ENCODE data around the gene ZFP1.
"Not testable (repeated sequence)": the region's sequence is repeated elsewhere in the genome, so short reads cannot be mapped to it uniquely, and the experiment has no call there.

The ZFP1 gene

DNA sequence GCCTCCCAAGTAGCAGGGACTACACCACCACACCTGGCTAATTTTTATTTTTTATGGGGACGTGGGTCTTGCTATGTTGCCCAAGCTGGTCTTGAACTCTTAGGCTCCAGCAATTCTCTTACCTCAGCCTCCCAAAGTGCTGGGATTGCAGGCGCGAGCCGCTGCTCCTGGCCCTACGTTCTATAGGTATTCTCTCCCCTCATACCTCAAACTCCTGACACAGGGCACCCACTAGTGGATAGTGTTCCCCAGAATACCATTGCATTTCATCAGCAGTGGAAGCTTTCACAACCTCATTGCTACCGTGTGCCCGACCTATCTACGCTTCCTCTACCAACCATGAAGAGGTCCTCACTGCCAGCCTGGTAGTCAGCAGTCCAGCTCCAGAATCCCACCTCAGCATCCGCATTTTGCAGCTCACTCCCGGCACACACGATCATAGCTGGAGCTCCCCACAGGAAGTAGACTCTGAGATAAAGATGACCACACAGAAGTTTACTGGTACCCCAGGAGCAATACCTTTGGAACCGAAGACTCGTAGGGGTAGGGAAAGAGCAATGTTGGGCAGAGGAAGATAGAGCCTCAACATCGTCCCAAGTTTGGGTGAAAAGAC lies 49.3 kb downstream of the ZFP1 start:
- TF ChIP-seq SPI1 (IDR thresholded peaks at IDR 0.05; ENCODE audit: low read depth, low read length) (no peak), POU2F2 (IDR thresholded peaks at IDR 0.05; ENCODE audit: low read depth, low read length) (no peak), POLR2AphosphoS5 (IDR thresholded peaks at IDR 0.05; ENCODE audit: low read depth, low read length) (no peak)
- no peak for DNase-seq (ENCODE audit: insufficient read length, low spot score)
- no peak for FAIRE-seq

DNA sequence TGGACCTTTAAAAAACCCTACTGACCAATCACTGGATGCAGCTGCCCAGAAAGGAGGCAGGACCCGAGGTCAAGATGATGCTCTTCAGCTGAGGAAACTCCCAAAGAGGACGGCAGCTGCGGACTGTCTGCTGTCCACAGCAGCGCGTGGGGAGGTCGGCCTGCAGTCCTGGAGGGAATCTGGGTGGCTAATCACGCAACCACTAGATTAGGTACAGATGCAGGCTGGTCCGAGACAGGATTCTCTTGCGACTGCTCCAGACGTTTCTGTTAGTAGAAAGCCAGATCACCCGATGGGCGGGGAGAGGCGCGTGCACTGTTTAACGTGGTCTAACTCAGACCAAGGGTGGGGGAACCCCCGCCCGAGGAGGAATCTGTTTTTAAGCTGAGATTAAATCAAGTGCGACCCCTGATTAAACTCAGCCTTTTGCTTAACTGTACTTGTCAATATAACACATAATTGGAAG lies 49.8 kb downstream of the ZFP1 start:
- no peak for FAIRE-seq
- TF ChIP-seq POLR2A (IDR thresholded peaks at IDR 0.05; ENCODE audit: low read depth, low read length) = no peak
- TF ChIP-seq SPI1 (IDR thresholded peaks at IDR 0.05; ENCODE audit: low read depth, low read length) = no peak
- no peak for TF ChIP-seq POU2F2 (IDR thresholded peaks at IDR 0.05; ENCODE audit: low read depth, low read length)
- TF ChIP-seq TAF1 (IDR thresholded peaks at IDR 0.05; ENCODE audit: low read depth, low read length) = no peak
- TF ChIP-seq POLR2AphosphoS5 (IDR thresholded peaks at IDR 0.05; ENCODE audit: low read depth, low read length) = no peak
- no peak for TF ChIP-seq PAX5 (IDR thresholded peaks at IDR 0.05; ENCODE audit: insufficient read depth, low read length, severe bottlenecking)
- no peak for DNase-seq (ENCODE audit: insufficient read length, low spot score)

- FAIRE-seq (no peak), DNase-seq (ENCODE audit: insufficient read length, low spot score) (no peak)
- TF ChIP-seq POLR2A (IDR thresholded peaks at IDR 0.05; ENCODE audit: low read depth, low read length) (no peak), PAX5 (IDR thresholded peaks at IDR 0.05; ENCODE audit: insufficient read depth, low read length, severe bottlenecking) (no peak), SPI1 (IDR thresholded peaks at IDR 0.05; ENCODE audit: low read depth, low read length) (no peak), POU2F2 (IDR thresholded peaks at IDR 0.05; ENCODE audit: low read depth, low read length) (no peak), POLR2AphosphoS5 (IDR thresholded peaks at IDR 0.05; ENCODE audit: low read depth, low read length) (no peak), TAF1 (IDR thresholded peaks at IDR 0.05; ENCODE audit: low read depth, low read length) (no peak)
Observed at GRCh38 chr16:75202069-75202590, 53.8 kb downstream of the ZFP1 start.

GRCh38 chr16:75203096-75203495 lies 54.8 kb downstream of the ZFP1 start:
- no peak for DNase-seq (ENCODE audit: insufficient read length, low spot score)
- TF ChIP-seq POLR2AphosphoS5 (IDR thresholded peaks at IDR 0.05; ENCODE audit: low read depth, low read length) = no peak
- no peak for TF ChIP-seq POLR2A (IDR thresholded peaks at IDR 0.05; ENCODE audit: low read depth, low read length)
- TF ChIP-seq PAX5 (IDR thresholded peaks at IDR 0.05; ENCODE audit: insufficient read depth, low read length, severe bottlenecking) = no peak
- no peak for TF ChIP-seq TAF1 (IDR thresholded peaks at IDR 0.05; ENCODE audit: low read depth, low read length)
- TF ChIP-seq POU2F2 (IDR thresholded peaks at IDR 0.05; ENCODE audit: low read depth, low read length) = no peak
- TF ChIP-seq SPI1 (IDR thresholded peaks at IDR 0.05; ENCODE audit: low read depth, low read length) = no peak
- FAIRE-seq = no peak

DNA sequence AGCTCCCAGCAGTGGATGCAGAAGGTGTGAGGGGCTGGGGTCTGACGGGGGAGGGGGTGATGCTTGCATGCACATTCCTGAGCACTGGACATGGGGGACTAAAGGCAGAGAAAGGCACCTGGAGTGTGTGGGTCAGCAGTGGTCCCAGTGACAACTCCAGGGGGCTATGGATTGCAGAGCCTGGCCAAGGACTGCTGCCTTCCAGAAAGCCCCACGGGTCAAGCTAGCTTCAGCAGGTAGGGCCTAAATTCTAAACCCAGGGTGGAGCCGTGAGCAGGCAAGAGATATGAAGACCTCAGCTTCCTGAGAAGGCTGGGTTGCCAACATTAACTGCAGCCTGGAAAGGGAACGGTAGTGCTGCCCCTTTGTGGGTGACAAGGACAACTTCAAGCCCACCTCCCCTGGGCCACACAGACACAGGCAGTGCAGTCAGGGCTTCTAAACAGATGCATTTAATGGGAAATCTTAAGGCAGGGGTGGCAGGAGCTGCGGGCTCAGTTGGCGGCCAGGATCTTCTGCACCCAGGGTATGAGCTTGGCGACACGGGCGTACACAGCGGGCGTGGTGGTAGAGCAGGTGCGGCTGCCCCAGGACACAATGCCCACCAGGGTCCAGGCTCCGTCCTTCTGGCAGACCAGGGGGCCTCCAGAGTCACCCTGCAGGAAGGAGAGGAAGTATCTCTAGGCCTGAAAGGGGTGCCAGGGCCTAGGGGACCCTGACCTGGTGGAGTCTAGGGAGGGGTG lies 55.5 kb downstream of the ZFP1 start:
- TF ChIP-seq SPI1 (IDR thresholded peaks at IDR 0.05; ENCODE audit: low read depth, low read length) = no peak
- TF ChIP-seq POU2F2 (IDR thresholded peaks at IDR 0.05; ENCODE audit: low read depth, low read length) = no peak
- no peak for TF ChIP-seq PAX5 (IDR thresholded peaks at IDR 0.05; ENCODE audit: insufficient read depth, low read length, severe bottlenecking)
- no peak for TF ChIP-seq POLR2AphosphoS5 (IDR thresholded peaks at IDR 0.05; ENCODE audit: low read depth, low read length)
- no peak for TF ChIP-seq POLR2A (IDR thresholded peaks at IDR 0.05; ENCODE audit: low read depth, low read length)
- no peak for TF ChIP-seq TAF1 (IDR thresholded peaks at IDR 0.05; ENCODE audit: low read depth, low read length)
- FAIRE-seq = no peak
- no peak for DNase-seq (ENCODE audit: insufficient read length, low spot score)

DNA sequence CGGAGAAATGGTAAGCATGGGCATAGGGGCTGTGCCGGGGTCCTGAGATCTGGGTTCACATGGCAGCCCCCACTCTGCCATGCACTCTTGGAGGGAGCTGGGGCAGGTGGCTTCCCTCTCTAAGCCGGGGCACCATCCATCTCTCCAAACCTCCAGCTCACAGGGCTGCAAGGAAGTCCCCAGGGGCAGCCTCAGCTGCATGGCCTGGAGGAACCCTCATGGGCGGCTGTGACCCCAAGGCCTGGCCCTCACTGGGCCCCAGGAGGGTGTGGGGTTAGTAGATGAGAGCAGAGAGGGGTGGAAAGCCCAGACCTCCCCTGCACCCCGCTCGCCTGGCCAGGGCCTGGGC lies 56.1 kb downstream of the ZFP1 start:
- no peak for TF ChIP-seq POU2F2 (IDR thresholded peaks at IDR 0.05; ENCODE audit: low read depth, low read length)
- TF ChIP-seq POLR2A (IDR thresholded peaks at IDR 0.05; ENCODE audit: low read depth, low read length) = no peak
- no peak for TF ChIP-seq POLR2AphosphoS5 (IDR thresholded peaks at IDR 0.05; ENCODE audit: low read depth, low read length)
- no peak for TF ChIP-seq PAX5 (IDR thresholded peaks at IDR 0.05; ENCODE audit: insufficient read depth, low read length, severe bottlenecking)
- no peak for TF ChIP-seq SPI1 (IDR thresholded peaks at IDR 0.05; ENCODE audit: low read depth, low read length)
- TF ChIP-seq TAF1 (IDR thresholded peaks at IDR 0.05; ENCODE audit: low read depth, low read length) = no peak
- FAIRE-seq = no peak
- DNase-seq (ENCODE audit: insufficient read length, low spot score) = no peak

- not testable (repeated sequence) for FAIRE-seq; DNase-seq (ENCODE audit: insufficient read length, low spot score)
Observed at GRCh38 chr16:75204905-75205304, 56.6 kb downstream of the ZFP1 start.

GRCh38 chr16:75205438-75205837 lies 57.1 kb downstream of the ZFP1 start:
- not testable (repeated sequence) for DNase-seq (ENCODE audit: insufficient read length, low spot score); FAIRE-seq

DNA sequence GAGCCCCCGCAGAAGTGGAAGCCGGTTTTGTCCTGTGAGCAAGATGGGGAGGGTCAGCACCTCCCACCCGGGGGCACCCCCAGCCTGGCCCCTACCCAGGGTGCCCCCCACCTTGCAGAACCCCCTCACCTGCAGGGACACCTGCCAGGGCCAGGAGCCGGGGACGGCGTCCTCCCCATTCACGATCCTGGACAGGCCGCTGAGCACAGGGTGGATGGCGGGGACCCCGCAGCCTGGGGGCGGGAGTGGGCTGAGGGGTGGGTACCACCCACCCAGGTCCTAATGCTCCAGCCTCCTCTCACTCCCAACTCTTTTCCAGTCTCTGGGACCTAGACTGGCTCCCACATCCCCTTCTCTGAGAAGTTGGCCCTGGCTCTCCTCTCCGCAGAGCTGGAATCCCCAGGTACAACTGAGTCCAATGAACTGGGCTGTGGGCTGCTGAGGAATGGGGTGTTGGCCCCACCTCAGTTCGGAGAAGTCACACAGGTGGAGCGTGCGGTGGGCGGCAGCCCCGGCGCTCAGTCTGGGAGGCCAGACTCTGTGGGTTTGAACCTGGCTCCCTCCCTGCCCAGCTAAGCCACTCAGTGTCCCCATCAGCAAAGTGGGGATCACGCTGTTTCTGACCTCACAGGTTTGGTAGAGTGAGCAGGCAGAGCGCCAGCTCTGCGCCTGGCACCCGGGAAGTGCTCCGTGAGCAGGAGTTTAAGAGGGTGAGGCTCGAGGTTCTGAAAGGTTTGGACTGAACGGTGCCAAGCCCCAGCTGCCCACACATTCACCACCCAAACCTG lies 57.8 kb downstream of the ZFP1 start:
- not testable (repeated sequence) for DNase-seq (ENCODE audit: insufficient read length, low spot score); FAIRE-seq

DNA sequence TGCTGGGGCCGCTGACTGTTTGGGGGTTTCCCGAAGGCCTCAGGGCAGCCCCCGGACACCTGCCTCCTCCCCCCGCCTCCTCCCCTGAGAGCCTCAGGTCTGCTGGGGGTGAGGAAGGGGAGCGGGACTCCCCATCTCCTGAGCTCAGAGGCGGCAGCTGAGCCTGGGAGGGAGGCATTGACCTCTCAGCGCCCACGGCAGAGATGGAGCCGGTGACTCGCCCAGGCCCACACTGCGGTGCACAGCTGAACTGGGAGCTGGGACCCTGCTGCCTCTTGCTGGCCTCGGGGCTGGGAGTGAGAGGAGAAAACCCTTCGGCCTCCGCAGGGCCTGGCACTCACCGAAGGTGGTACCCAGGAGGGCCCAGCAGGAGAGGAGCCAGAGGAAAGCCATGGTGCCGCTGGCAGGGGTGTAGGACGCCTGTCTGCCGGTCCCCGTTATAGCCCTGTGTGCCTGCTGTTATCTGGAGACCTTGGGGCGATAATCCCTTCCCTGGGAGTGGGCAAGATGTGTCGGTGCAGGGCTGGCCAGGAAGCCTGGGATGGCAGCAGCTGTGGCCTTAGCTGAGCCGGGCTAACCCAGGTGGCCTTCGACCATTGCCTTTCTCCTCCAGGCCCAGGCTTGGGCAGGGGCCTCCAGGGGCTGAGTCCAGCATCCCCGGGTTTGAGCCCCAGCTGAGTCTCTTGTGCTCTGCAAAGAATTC lies 58.6 kb downstream of the ZFP1 start, which contains the start of gene CTRB2:
TSS of gene CTRB2 (minus strand) at position 413 of the 703 bp plus-strand sequence. CDS start at position 393, 20 bp downstream.
- TF ChIP-seq SPI1 (IDR thresholded peaks at IDR 0.05; ENCODE audit: low read depth, low read length) = no peak
- no peak for TF ChIP-seq PAX5 (IDR thresholded peaks at IDR 0.05; ENCODE audit: insufficient read depth, low read length, severe bottlenecking)
- TF ChIP-seq POU2F2 (IDR thresholded peaks at IDR 0.05; ENCODE audit: low read depth, low read length) = no peak
- TF ChIP-seq POLR2A (IDR thresholded peaks at IDR 0.05; ENCODE audit: low read depth, low read length) = no peak
- no peak for TF ChIP-seq POLR2AphosphoS5 (IDR thresholded peaks at IDR 0.05; ENCODE audit: low read depth, low read length)
- no peak for TF ChIP-seq TAF1 (IDR thresholded peaks at IDR 0.05; ENCODE audit: low read depth, low read length)
- no peak for DNase-seq (ENCODE audit: insufficient read length, low spot score)
- FAIRE-seq = no peak

All from GM12891 (cell line).